Measurements from ENCODE around the gene HPS4.
"Not testable (repeated sequence)": the region's sequence is repeated elsewhere in the genome, so short reads cannot be mapped to it uniquely, and the experiment has no call there.

Gene HPS4

DNA sequence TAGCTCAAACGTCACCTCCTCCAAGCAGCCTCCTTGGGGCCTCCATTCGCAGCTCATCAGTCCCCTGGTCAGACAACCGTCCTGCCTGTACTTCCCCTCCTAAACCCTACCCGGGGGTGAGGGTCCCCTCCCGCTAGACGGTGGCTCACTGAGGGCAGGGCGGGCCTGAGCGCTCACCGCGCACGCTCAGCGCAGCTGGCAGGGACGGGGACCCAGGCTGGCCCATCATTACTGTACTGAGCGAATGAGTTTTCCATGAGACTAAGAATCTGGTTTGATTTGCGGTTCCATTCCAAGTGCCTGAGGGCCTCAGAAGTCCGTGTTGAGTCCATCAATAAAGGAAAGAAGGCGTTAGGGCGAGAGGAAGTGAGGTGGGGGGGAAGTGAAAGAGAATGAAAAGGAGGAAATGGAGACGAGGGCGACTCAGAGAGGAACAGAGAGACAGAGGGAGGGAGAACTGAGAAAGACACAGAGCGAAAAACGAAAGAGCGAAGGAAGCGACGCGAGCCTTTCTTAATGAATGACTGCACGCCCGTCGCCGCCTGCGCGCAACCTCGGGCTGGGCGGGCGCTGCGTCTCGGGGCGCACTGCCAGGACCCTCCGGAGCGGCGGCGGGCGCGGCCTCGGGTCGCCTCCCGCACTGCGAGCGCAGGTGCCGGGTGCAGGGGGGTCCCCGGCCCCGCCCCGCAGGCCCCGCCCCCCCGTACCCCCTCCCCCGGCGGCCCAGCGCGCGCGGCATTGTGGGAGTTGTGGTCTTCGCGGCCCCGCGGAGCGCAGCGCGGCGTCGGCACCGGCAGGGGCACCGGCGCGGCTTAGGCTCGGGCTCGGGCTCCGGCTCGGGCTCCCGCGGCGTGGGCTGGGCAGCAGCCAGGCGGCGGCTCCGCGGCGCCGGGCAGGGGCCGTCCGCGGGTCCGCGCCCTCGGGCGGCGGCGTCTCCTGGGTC, 54.8 kb downstream of the HPS4 start, which contains the start of gene ASPHD2:
ASPHD2 (plus strand) TSS at position 746 of the 943 bp plus-strand sequence. CDS start 4,356 bp downstream, outside the sequence.
- in situ Hi-C loops (cut with HindIII; ENCODE audit: low pct_unique_long_range_greater_than_20kb, low sequenced_read_pairs): no loop called here
- no peak for TF ChIP-seq JUND (IDR thresholded peaks at IDR 0.05; ENCODE audit: low read depth)
- DNase-seq (ENCODE audit: low read depth in 1 of 2, low spot score in 1 of 2): peak; percentile 62 to 66

DNA sequence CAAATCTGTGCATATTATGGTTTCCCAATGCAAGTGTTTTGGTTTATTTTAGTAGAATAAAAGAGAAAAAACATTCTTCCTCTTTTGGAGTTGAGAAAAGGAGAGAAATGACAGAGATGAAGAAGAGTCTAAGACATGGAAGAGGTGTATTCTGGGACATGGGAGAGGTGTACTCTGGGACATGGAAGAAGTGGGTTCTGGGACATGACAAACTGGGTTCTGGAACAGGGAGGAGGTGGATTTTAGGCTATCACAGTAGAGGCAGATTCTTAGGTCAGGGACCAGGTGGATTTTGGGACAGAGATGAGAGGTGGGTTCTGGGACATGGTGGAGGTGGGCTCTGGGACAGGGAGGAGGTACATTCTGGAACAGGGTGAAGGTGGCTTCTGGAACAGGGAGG, 56.7 kb downstream of the HPS4 start:
- no peak for TF ChIP-seq JUND (IDR thresholded peaks at IDR 0.05; ENCODE audit: low read depth)
- in situ Hi-C loops (cut with HindIII; ENCODE audit: low pct_unique_long_range_greater_than_20kb, low sequenced_read_pairs): no loop called here
- no peak for DNase-seq (ENCODE audit: low read depth in 1 of 2, low spot score in 1 of 2)

DNA sequence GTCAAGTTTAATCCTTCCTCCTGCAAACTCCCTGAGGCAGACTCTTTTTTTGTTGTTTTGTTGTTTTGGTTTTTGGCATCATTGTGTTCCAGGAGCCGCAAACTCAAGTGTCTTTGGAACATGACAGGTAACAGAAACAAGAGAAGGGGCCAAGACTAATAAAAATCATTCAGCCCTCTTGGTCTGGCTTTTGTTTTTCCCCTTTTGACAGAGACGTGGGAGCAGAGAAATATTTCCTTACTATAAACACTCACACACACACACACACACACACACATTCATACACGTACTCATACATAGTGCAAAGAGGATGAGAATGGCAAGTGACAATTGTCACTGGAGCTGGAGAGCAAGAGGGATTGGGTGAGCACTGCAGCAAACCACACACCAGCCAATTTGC, 65.0 kb downstream of the HPS4 start:
- DNase-seq (ENCODE audit: low read depth in 1 of 2, low spot score in 1 of 2): no peak
- in situ Hi-C loops (cut with HindIII; ENCODE audit: low pct_unique_long_range_greater_than_20kb, low sequenced_read_pairs): no loop called here
- TF ChIP-seq JUND (IDR thresholded peaks at IDR 0.05; ENCODE audit: low read depth): no peak

DNA sequence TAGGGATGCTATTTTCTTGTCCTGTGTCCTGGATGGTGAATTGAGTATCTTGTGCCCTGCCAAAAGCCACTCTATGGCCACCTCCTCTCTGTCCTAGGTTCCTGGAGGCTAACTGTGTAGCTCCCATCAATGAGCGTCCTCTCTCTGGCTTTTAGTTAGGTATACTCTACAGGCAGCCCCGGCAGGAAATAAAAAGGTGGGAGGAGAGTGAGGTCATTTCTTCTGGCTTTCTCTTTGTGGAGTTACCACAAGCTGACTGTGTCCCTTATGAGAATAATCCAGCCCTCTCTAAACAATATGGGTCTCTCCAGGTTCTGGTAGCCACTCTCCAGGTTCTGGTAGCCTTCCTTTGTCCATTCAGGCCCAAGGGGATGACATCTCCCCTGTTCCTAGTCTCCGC, 66.2 kb downstream of the HPS4 start:
- in situ Hi-C loops (cut with HindIII; ENCODE audit: low pct_unique_long_range_greater_than_20kb, low sequenced_read_pairs): no loop called here
- no peak for DNase-seq (ENCODE audit: low read depth in 1 of 2, low spot score in 1 of 2)
- TF ChIP-seq JUND (IDR thresholded peaks at IDR 0.05; ENCODE audit: low read depth): no peak

DNA sequence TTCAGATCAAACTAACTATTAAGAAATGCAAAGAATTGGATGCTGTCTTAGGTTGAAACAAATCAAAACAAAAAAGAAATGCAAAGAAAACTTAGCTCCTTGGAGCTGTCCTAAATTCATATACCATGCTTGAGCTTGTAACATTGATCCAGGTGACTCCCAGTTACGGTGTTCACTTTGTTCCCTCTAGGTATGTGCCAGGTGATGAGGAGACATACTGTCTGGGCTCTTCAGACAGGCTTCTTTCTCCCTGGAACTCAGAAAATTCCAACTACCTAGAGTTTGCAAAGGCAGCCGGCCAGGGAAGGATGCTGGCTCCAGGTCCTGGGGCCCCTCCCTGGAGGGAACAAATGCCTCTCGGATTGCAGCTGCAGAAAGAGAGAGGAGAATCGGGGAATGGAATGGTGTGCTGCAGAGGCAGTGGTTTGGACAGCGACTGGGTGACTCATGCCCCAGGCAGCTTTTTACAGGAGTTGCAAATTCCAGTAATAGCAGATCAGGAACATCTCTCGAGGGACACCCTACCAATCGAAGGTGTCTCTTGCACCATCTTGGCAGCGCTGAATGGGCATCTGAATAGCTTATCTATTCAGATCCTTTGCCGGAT, 66.8 kb downstream of the HPS4 start:
- DNase-seq (ENCODE audit: low read depth in 1 of 2, low spot score in 1 of 2): peak in 1 of 2 experiments; percentile 55
- TF ChIP-seq JUND (IDR thresholded peaks at IDR 0.05; ENCODE audit: low read depth): peak; percentile 30; the same call in 1 of the 2 replicates

DNA sequence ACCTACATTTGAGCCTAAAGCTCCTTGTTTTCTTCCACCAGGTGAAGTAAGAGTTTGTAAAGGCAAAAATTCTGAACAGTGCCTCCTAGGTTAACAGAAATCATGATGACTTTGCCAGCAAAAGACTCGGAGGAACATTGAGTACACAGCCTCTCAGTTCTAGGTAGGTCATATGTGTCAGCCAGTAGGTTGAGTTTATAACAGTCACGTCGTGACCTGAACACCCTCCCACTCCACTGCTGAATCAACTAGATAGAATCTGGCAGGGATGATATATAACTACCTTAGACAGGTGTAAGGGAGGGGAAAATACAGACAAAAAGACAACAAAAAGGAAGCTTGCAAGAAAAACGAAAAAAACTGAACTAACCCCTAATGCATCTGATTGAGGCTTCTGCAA, 67.3 kb downstream of the HPS4 start:
- no peak for TF ChIP-seq JUND (IDR thresholded peaks at IDR 0.05; ENCODE audit: low read depth)
- DNase-seq (ENCODE audit: low read depth in 1 of 2, low spot score in 1 of 2): no peak
- in situ Hi-C loops (cut with HindIII; ENCODE audit: low pct_unique_long_range_greater_than_20kb, low sequenced_read_pairs): no loop called here

More for the DNA sequence above, 66.8 kb downstream of the HPS4 start:
- in situ Hi-C loops (cut with HindIII; ENCODE audit: low pct_unique_long_range_greater_than_20kb, low sequenced_read_pairs): no loop called here

DNA sequence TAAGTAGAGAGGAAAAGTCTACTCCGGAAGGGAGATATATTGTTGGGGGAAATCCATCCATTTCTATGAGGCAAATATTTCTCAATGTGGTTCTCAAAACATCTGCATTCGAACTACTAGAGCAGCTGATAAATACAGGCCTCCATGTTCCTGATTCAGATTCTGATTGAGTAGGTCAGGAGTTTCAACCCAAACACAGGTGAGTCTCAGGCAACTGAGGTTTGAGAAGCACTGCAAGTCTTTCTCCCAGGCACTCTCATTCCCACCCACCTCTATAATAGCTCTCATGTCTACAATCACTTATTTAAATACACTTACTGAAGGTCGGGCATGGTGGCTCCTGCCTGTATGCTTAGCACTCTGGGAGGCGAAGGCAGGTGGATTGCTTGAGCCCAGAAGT, 69.2 kb downstream of the HPS4 start:
- TF ChIP-seq JUND (IDR thresholded peaks at IDR 0.05; ENCODE audit: low read depth): no peak
- in situ Hi-C loops (cut with HindIII; ENCODE audit: low pct_unique_long_range_greater_than_20kb, low sequenced_read_pairs): no loop called here
- no peak for DNase-seq (ENCODE audit: low read depth in 1 of 2, low spot score in 1 of 2)

DNA sequence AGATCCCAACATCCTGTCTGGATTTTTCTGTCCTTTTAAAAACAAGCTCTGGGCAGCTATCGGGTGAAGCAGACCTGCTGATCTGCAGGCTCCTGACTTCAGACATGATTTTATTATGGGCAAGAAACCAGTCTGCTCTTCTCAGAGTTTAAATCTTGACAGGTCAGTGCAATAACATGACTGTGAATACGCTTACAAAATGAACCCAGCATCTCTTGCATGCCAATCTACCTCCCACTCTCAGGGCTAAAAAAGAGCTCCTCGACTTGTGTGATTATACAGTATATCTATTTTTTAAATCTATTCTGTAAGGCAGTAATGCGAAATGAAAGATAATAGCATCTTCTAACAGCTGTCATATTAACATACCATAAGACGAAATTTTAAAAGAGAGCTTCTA, 73.2 kb downstream of the HPS4 start:
- no peak for TF ChIP-seq JUND (IDR thresholded peaks at IDR 0.05; ENCODE audit: low read depth)
- no peak for DNase-seq (ENCODE audit: low read depth in 1 of 2, low spot score in 1 of 2)
- in situ Hi-C loops (cut with HindIII; ENCODE audit: low pct_unique_long_range_greater_than_20kb, low sequenced_read_pairs): no loop called here

DNA sequence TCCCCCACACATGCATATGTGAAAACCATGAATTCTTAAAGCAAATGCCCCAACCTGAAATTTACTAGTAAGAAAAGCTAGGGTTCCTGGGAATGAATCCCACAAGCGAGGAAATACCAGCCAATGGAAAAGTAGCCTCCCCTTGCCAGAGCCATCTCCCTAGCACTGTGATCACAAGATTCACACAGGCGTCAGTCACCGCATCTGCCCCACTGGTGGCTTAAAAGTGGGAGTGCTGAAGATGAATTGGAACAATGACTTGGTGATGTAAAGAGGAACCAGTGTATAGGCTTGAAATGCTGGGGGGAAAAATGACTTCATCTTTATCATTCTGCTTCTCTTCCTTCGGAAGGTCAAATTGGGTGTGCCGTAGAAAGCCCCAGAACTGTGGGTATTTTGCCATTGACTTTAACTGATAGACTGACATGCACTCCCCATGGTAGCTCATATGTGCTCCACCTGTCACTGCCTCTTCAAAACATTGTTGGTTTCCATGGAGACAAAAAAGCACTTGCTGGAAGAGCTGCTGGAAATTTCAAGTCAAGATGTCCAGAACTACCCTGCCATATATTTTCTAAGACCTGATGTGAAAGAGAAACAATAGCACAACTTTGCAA, 73.8 kb downstream of the HPS4 start:
- DNase-seq (ENCODE audit: low read depth in 1 of 2, low spot score in 1 of 2): no peak
- no peak for TF ChIP-seq JUND (IDR thresholded peaks at IDR 0.05; ENCODE audit: low read depth)
- in situ Hi-C loops (cut with HindIII; ENCODE audit: low pct_unique_long_range_greater_than_20kb, low sequenced_read_pairs): no loop called here

DNA sequence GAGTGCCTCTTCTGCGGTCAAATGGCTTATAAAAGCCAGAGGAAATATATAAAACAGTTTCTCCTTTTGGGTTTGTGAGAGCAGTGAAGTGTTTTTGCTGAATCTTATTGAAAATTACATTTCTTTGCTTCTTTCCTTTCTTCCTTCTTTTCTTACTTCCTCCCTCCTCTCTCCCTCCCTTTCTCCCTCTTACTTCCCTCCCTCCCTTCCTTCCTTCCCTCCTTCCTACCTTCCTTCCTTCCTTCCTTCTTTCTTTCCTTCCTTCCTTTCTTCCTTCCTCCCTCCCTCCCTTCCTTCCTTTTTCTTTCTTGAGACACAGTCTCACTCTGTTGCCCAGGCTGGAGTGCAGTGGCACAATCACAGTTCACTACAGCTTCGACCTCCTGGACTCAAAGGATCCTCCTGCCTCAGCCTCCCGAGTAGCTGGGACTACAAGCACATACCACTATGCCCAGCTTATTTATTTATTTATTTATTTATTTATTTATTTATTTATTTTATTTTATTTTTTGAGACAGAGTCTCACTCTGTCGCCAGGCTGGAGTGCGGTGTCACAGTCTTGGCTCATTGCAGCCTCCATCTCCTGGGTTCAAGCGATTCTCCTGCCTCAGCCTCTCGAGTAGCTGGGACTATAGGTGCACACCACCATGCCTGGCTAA, 74.9 kb downstream of the HPS4 start:
- in situ Hi-C loops (cut with HindIII; ENCODE audit: low pct_unique_long_range_greater_than_20kb, low sequenced_read_pairs); DNase-seq (ENCODE audit: low read depth in 1 of 2, low spot score in 1 of 2): not testable (repeated sequence)

DNA sequence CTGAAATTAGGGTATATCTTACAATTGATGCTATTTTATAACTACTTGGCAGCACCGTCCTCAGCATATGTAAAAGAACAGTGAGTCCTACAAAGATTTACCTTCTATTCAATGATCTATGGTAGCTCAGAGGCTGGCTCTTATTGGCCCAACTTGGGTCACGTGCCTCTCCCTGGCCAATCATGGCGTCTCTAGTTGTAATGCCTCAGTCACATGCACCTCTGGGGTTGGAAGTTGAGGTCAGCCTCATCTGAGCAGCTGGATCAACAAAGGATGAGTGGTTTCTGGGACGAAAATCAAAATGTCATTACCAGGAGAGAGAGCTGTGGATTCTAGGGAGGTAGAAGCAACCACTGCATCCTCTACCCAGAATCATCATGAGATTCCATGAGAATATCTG, 77.5 kb downstream of the HPS4 start:
- no peak for TF ChIP-seq JUND (IDR thresholded peaks at IDR 0.05; ENCODE audit: low read depth)
- in situ Hi-C loops (cut with HindIII; ENCODE audit: low pct_unique_long_range_greater_than_20kb, low sequenced_read_pairs): no loop called here
- DNase-seq (ENCODE audit: low read depth in 1 of 2, low spot score in 1 of 2): peak in 1 of 2 experiments; percentile 10

DNA sequence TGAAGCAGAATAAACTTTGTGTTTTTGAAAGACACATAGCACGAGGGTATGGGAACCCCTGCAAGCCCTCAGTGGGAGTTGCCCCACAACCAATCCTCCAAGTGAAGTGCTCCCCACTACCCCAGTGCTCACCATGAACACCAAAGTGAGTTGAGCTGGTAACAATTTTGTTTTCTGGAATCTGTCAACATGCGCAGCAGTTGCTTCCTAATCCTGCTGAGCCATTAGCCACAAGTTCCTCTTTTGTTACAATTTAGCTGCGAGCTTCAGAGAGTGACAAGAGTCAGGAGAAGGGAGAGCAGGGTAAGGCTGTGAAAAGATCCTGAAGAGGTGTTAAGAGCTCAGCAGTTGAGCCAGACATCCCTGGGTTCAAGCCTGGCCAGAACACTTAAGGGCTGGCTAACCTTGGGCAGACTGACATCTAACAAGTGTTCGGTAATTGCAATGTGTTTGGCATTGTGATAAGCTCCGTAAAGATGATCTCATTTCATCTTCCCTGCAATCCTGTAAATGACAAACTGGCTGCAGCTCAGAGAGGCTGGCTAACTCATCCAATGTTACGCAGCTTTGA, 78.6 kb downstream of the HPS4 start:
- no peak for DNase-seq (ENCODE audit: low read depth in 1 of 2, low spot score in 1 of 2)
- in situ Hi-C loops (cut with HindIII; ENCODE audit: low pct_unique_long_range_greater_than_20kb, low sequenced_read_pairs): no loop called here
- TF ChIP-seq JUND (IDR thresholded peaks at IDR 0.05; ENCODE audit: low read depth): no peak

Data from T47D (cell line).